ENCODE data around the gene PDGFC.

The PDGFC gene

GRCh38 chr4:157012296-157012695 is 40.7 kb upstream of the PDGFC start:
- no peak overlapping the region for H3K9ac ChIP-seq (ENCODE audit: low read depth, low read length)
- H2AFZ ChIP-seq (ENCODE audit: low read depth, low read length) = no peak overlapping the region
- H3K4me1 ChIP-seq (ENCODE audit: insufficient read depth, low read length) = no peaks in the 10 kb centered on the region
- no peaks in the 10 kb centered on the region for H3K27me3 ChIP-seq (ENCODE audit: insufficient read depth, low read length, poor library complexity)
- TF ChIP-seq EZH2 (IDR thresholded peaks at IDR 0.05; ENCODE audit: borderline replicate concordance, low read depth, low read length, severe bottlenecking) (no peak), CTCF (IDR thresholded peaks at IDR 0.05; ENCODE audit: borderline replicate concordance, extremely low read depth, low read length, poor library complexity, severe bottlenecking) (no peak)
- no peak overlapping the region for H3K4me2 ChIP-seq (ENCODE audit: insufficient read depth, low read length)
- H3K4me3 ChIP-seq (ENCODE audit: low read depth in 1 of 2, low read length in 2 of 2) = no peak overlapping the region
- H4K20me1 ChIP-seq (ENCODE audit: insufficient read depth, low read length) = no peaks in the 10 kb centered on the region
- no peaks in the 10 kb centered on the region for H3K79me2 ChIP-seq (ENCODE audit: insufficient read depth, low read length)
- H3K36me3 ChIP-seq (ENCODE audit: insufficient read depth, low read length) = no peaks in the 10 kb centered on the region
- no peaks in the 10 kb centered on the region for H3K9me3 ChIP-seq (ENCODE audit: insufficient read depth, low read length, severe bottlenecking)
- no peak for DNase-seq
- no peak for ATAC-seq (ENCODE audit: insufficient read depth, low read depth)
- no peak overlapping the region for H3K27ac ChIP-seq (ENCODE audit: low read length)

- no peaks in the 10 kb centered on the region for H3K27me3 ChIP-seq (ENCODE audit: insufficient read depth, low read length, poor library complexity)
- no peak overlapping the region for H3K9ac ChIP-seq (ENCODE audit: low read depth, low read length)
- no peaks in the 10 kb centered on the region for H3K36me3 ChIP-seq (ENCODE audit: insufficient read depth, low read length)
- no peaks in the 10 kb centered on the region for H3K4me1 ChIP-seq (ENCODE audit: insufficient read depth, low read length)
- DNase-seq (no peak), ATAC-seq (ENCODE audit: insufficient read depth, low read depth) (no peak)
- no peak overlapping the region for H3K4me2 ChIP-seq (ENCODE audit: insufficient read depth, low read length)
- H3K4me3 ChIP-seq (ENCODE audit: low read depth in 1 of 2, low read length in 2 of 2) = no peak overlapping the region
- no peak for TF ChIP-seq EZH2 (IDR thresholded peaks at IDR 0.05; ENCODE audit: borderline replicate concordance, low read depth, low read length, severe bottlenecking)
- no peak for TF ChIP-seq CTCF (IDR thresholded peaks at IDR 0.05; ENCODE audit: borderline replicate concordance, extremely low read depth, low read length, poor library complexity, severe bottlenecking)
- no peak overlapping the region for H3K27ac ChIP-seq (ENCODE audit: low read length)
- H2AFZ ChIP-seq (ENCODE audit: low read depth, low read length) = no peak overlapping the region
- no peaks in the 10 kb centered on the region for H3K9me3 ChIP-seq (ENCODE audit: insufficient read depth, low read length, severe bottlenecking)
- no peaks in the 10 kb centered on the region for H4K20me1 ChIP-seq (ENCODE audit: insufficient read depth, low read length)
- H3K79me2 ChIP-seq (ENCODE audit: insufficient read depth, low read length) = no peaks in the 10 kb centered on the region
Measured at GRCh38 chr4:157010630-157011029, 39.0 kb upstream of the PDGFC start.

GRCh38 chr4:157005831-157006230 is 34.2 kb upstream of the PDGFC start:
- Histone ChIP-seq H3K79me2 (ENCODE audit: insufficient read depth, low read length) (no peaks in the 10 kb centered on the region), H2AFZ (ENCODE audit: low read depth, low read length) (no peak overlapping the region), H3K27ac (ENCODE audit: low read length) (no peak overlapping the region), H3K27me3 (ENCODE audit: insufficient read depth, low read length, poor library complexity) (no peaks in the 10 kb centered on the region), H3K4me2 (ENCODE audit: insufficient read depth, low read length) (no peak overlapping the region), H3K9ac (ENCODE audit: low read depth, low read length) (no peak overlapping the region), H3K36me3 (ENCODE audit: insufficient read depth, low read length) (no peaks in the 10 kb centered on the region), H3K9me3 (ENCODE audit: insufficient read depth, low read length, severe bottlenecking) (no peaks in the 10 kb centered on the region), H3K4me3 (ENCODE audit: low read depth in 1 of 2, low read length in 2 of 2) (no peak overlapping the region), H4K20me1 (ENCODE audit: insufficient read depth, low read length) (no peaks in the 10 kb centered on the region), H3K4me1 (ENCODE audit: insufficient read depth, low read length) (no peaks in the 10 kb centered on the region)
- DNase-seq (no peak), ATAC-seq (ENCODE audit: insufficient read depth, low read depth) (no peak)
- no peak for TF ChIP-seq CTCF (IDR thresholded peaks at IDR 0.05; ENCODE audit: borderline replicate concordance, extremely low read depth, low read length, poor library complexity, severe bottlenecking)
- no peak for TF ChIP-seq EZH2 (IDR thresholded peaks at IDR 0.05; ENCODE audit: borderline replicate concordance, low read depth, low read length, severe bottlenecking)

- Histone ChIP-seq H3K27me3 (ENCODE audit: insufficient read depth, low read length, poor library complexity) (no peaks in the 10 kb centered on the region), H2AFZ (ENCODE audit: low read depth, low read length) (no peak overlapping the region), H3K4me1 (ENCODE audit: insufficient read depth, low read length) (no peaks in the 10 kb centered on the region), H3K9me3 (ENCODE audit: insufficient read depth, low read length, severe bottlenecking) (no peaks in the 10 kb centered on the region), H3K4me2 (ENCODE audit: insufficient read depth, low read length) (no peak overlapping the region), H3K4me3 (ENCODE audit: low read depth in 1 of 2, low read length in 2 of 2) (no peak overlapping the region), H4K20me1 (ENCODE audit: insufficient read depth, low read length) (no peaks in the 10 kb centered on the region), H3K79me2 (ENCODE audit: insufficient read depth, low read length) (no peaks in the 10 kb centered on the region), H3K9ac (ENCODE audit: low read depth, low read length) (no peak overlapping the region), H3K27ac (ENCODE audit: low read length) (no peak overlapping the region), H3K36me3 (ENCODE audit: insufficient read depth, low read length) (no peaks in the 10 kb centered on the region)
- DNase-seq (no peak), ATAC-seq (ENCODE audit: insufficient read depth, low read depth) (no peak)
- TF ChIP-seq EZH2 (IDR thresholded peaks at IDR 0.05; ENCODE audit: borderline replicate concordance, low read depth, low read length, severe bottlenecking) = no peak
- TF ChIP-seq CTCF (IDR thresholded peaks at IDR 0.05; ENCODE audit: borderline replicate concordance, extremely low read depth, low read length, poor library complexity, severe bottlenecking) = no peak
Measured at GRCh38 chr4:157005193-157005592, 33.6 kb upstream of the PDGFC start.

Data from DND-41 (cell line).